HG03095 (cell line): ENCODE measurements around the gene C3.

Experiments
- ATAC-seq: cut with Tn5 transposase; IDR thresholded peaks from one replicate; pipeline ENCODE4 v1.9.1; 2021; ENCODE audit warnings: moderate library complexity; ENCODE audit not compliant: unreplicated experiment

The C3 gene

GRCh38 chr19:6745965-6746364 is 25.5 kb upstream of the C3 start:
- ATAC-seq: no peak

GRCh38 chr19:6744381-6745301 is 24.2 kb upstream of the C3 start:
- no peak for ATAC-seq

GRCh38 chr19:6743714-6744380 is 23.4 kb upstream of the C3 start:
- no peak for ATAC-seq

- ATAC-seq: no peak
Observed at GRCh38 chr19:6743066-6743465, 22.6 kb upstream of the C3 start.

- no peak for ATAC-seq
Observed at GRCh38 chr19:6740589-6741343, 20.3 kb upstream of the C3 start.

- ATAC-seq: no peak
Observed at GRCh38 chr19:6739883-6740588, 19.6 kb upstream of the C3 start.

- ATAC-seq: no peak
Observed at GRCh38 chr19:6739390-6739882, 19.0 kb upstream of the C3 start, which contains the start of gene TRIP10. Gene TRIP10 (plus strand): TSS chr19:6739680. CDS start chr19:6739762, 82 bp downstream.

- no peak for ATAC-seq
Observed at GRCh38 chr19:6738787-6739389, 18.4 kb upstream of the C3 start.

GRCh38 chr19:6737873-6738786 is 17.7 kb upstream of the C3 start:
- ATAC-seq: no peak

- peak; percentile 49 for ATAC-seq
Observed at GRCh38 chr19:6737284-6737872, 16.9 kb upstream of the C3 start, which contains the start of gene GPR108. Gene GPR108 (minus strand): TSS chr19:6737580. CDS start chr19:6737576, 4 bp downstream.

GRCh38 chr19:6736917-6737283 is 16.4 kb upstream of the C3 start:
- ATAC-seq: no peak

GRCh38 chr19:6736169-6736916 is 15.9 kb upstream of the C3 start:
- ATAC-seq: no peak

- ATAC-seq: no peak
Observed at GRCh38 chr19:6735181-6735911, 14.9 kb upstream of the C3 start.

- ATAC-seq: no peak
Observed at GRCh38 chr19:6734096-6734696, 13.7 kb upstream of the C3 start.

GRCh38 chr19:6733338-6734095 is 13.1 kb upstream of the C3 start:
- ATAC-seq: no peak

- no peak for ATAC-seq
Observed at GRCh38 chr19:6732803-6733337, 12.4 kb upstream of the C3 start.
